Activated CD4-positive, alpha-beta T cell treated with anti-CD3 and anti-CD28 coated beads, Interleukin-2, Interleukin-6, amounts not matched to agents 100 ng/mL and 50 ng/mL, durations not matched to agents 16 hours and 8 hours (primary cell): ENCODE data around the gene TBRG1.
"Not testable (repeated sequence)": the region's sequence is repeated elsewhere in the genome, so short reads cannot be mapped to it uniquely, and the experiment has no call there.

Experiments
- DNase-seq: peaks from one replicate; pipeline ENCODE4 v3.0.0-alpha.2; 2020

The TBRG1 gene, protein sequence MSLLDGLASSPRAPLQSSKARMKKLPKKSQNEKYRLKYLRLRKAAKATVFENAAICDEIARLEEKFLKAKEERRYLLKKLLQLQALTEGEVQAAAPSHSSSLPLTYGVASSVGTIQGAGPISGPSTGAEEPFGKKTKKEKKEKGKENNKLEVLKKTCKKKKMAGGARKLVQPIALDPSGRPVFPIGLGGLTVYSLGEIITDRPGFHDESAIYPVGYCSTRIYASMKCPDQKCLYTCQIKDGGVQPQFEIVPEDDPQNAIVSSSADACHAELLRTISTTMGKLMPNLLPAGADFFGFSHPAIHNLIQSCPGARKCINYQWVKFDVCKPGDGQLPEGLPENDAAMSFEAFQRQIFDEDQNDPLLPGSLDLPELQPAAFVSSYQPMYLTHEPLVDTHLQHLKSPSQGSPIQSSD

DNA sequence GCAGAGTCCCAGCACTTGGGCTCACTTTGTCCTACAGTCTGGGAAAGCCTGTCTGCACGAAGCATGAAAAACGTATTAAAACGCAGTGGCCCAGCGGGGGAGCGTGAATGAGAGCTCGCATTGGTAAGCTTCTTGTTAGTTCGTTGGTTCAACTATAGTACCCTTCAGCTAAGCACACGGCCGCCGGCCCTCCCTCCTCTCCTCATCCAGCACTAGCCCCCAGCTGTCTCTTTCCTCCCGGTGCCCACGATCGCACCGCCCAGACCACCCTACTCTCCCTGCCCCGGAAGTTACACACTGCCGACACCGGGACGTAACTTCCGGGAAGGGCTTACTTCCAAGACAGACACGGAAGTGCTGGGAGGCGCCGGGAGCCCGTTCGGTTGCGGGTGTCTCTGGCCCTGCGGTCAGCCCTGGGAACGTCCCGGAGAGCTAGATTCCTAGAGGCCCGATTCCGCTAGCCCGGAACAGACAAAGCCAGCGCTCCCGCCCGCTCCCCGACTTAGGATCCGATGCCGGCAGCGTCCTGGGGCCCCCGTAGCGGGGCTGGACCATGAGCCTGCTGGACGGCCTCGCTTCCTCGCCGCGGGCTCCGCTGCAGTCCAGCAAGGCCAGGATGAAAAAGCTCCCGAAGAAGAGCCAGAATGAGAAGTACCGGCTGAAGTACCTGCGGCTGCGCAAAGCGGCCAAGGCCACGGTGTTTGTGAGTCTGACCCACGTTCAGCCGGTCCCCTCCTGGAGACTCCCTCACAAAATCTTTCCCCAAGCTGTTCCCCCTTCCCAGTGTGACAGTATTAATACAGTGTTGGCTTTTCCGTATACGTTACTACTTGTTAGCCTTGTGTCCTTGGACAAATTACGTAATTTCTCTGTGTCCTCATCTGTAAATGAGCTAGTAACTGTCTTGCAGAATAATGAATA, at the start of gene TBRG1:
TSS of gene TBRG1 (plus strand) at position 334 of the 921 bp plus-strand sequence. CDS start at position 554, 220 bp downstream.
- peak; percentile 89 for DNase-seq

DNA sequence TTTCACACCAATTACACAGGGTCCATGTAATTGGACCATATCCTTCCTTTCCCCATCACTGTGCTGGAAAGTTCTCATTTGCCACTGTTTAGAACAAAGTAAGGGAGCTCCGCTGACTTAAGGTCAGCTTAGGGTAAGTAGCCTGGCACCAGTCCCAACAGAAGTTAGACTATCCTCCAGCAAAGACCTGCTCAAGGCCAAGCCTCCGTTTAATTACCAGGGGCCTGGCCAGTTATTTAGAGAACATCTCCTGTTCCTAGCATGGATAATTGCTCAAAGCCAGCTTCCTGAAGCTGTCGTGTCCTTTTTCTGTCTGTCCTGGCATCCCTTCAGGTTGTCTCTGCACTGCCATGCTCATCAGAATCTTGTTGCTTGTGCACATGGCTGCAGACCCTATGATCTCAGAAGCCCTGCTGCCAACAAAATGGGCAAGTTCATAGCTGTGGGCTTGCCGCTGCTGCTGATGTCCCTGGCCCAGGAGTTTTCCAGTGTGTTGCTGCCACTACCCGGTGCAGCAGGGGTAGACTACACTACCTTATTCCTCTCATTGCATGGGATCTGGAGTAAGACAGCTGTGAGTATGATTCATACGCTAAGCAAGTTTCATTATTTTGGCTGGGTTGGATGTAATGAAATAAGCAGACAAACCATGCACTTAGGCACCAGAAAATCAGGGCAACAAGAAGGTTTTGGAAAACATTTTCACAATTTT, 44.8 kb upstream of the TBRG1 start:
- DNase-seq: no peak

DNA sequence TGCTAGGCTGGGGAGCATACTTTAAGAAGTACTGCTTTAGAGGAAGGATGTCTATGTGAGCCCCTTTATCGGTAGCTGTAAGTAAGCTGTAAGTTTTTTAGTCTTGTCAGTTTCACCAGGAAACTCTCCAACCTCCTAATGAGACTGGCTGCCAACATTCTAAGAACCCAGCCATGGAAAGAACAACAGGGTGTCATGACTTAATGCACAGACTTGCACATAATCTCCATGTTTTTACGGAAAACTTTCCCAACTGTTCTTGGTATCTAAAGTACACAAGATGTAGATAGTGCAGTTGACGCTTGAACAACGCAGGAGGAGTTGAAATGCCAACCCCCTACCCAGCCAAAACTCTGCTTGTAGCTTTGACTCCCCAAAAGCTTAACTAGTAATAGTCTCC, 43.9 kb upstream of the TBRG1 start:
- DNase-seq: no peak

DNA sequence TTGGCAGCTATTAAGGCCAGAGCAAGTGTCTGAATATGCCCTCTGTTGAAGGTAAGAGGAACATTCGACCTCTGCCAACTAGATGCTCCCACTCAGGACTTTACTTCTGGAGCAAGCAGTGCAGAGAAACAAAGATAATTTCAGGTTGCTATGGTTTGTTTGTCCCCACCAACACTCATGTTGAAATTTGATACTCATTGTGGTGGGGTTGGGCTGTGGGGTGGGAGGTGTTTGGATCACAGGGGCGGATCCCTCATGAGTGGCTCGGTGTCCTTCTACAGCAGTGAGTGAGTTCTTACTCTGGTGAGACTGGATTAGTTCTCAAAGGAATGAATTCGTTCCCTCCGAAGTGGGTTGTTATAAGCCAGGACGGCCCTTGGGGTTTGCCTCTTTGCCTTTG, 40.8 kb upstream of the TBRG1 start:
- DNase-seq: no peak

DNA sequence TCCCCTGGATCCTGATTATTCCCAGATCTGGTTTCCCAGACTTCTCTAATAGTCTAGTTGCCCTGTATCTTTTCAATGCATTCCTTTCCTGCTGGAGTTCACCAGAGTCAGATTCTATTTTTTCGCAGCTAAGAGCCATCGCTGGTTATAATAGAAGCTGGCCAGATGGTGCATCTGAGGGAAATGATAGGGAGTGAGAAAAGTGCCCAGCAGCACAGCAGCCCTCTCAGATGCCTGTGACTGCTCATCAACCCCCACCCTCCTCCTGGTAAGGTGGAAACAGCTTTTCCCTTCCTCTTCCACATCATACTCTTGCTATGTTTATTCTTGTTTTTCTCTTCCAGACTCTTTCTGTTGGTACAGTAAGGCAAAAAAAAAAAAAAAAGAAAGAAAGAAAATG, 40.1 kb upstream of the TBRG1 start:
- DNase-seq: no peak

DNA sequence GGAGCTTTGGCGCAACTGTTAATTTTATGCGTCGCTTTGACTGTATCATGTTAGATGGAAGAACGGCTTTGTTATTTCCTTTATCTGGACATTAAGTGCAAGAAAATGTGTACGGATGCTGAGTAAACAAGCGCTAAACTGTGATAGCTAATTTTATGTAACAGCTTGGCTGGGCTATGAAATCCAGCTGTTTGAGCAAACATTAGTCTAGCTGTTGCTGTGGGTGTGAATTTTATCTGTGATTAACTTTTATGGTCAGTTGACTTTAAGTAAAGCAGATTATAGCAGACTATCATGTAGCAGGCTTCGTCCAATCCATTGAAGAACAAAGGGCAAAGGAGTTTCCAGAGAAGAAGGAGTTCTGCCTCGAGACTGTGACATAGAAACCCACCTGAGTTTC, 38.9 kb upstream of the TBRG1 start:
- DNase-seq: no peak

DNA sequence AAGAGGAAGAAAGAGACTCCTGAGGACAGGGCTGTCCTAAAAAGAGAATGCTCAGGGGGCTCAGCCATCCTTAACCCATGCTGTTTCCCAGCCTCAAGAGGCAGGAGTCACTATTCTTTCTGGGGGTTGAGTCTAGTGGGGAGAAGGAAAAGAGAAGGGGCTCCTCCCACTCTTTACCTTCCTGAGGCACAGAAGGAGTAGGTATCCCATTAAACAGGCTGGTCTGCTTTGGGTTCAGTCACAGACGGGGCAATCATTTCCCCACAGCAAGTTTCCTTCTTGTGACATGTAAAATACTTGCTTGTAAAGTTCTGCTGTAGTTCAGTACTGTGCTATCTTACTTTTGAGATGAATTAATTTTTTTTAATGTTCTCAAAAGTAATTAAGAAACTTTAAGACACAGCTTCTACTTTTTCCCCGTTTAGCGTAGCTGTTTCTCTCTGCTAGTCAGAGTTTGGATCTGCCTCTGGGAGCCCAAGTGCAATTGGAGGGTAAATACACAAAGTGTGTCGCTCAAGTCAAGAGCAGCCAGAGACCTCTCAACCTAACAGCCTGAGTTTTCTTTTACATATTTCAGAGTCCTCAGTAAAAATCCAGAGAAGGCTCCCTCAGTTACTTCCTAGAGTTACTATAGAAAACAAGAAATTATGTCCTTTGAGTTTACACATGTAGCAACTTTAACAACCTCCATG, 37.8 kb upstream of the TBRG1 start:
- no peak for DNase-seq

DNA sequence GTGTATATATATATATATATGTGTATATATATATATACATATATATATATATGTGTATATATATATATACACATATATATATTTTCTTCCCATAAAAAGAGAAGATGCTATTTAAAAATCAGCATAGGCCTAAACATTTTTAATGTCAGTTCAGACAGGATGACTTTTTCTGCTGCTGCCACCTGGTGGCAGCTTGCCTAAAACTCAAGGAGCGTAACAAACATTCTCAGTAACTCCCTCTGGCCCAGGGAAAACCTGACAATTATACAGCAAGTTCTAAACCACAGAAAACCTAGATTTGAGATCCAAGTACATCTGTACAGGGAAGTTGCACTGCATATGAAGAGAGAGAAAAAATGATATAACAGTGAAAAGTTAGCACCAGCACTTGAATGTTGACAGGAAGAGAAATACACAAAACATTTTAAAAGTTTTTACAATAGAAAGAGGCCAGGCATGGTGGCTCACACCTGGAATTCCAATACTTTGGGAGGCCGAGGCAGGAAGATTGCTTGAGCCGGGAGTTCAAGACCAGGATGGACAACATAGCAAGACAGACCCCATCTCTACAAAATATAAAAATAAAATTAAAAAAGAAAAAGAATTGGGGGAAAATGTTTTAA, 36.3 kb upstream of the TBRG1 start:
- peak; percentile 58 for DNase-seq

DNA sequence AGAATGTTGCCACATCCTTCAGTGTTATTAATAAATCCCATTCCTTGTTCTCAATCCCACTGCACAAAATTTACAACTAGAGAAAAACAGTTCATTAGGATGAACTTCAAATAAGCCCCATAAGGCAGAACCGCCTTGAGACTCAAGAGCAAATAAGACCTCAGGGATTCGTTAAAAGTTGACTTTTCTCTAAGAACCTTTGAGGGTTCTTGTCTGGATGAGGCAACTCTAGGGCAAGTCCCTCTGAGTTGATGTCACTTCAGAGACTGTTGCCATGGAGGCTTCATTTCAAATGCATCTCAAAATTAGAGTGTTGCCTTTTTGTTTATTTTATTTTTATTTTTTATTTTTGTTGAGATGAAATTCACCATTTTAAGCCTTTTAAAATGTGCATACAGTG, 31.2 kb upstream of the TBRG1 start:
- DNase-seq: no peak

DNA sequence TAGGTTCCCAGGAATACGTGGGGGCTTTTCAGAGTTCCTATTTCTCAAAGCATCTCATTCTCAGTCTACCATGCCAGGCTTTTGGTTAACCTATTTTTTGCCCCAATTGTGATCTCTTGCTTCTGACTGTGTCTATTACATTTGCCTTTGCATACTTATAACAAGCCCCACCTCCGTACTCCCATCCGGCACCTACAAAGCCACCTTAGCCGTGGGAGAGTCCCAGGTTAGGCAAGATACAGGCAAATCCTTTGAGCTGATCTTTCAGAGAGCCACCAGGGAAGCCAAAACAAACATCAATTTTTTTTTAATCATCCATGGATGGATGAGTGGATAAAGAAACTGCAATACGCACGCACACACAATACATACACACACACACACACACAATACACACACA, 30.0 kb upstream of the TBRG1 start:
- DNase-seq: no peak

DNA sequence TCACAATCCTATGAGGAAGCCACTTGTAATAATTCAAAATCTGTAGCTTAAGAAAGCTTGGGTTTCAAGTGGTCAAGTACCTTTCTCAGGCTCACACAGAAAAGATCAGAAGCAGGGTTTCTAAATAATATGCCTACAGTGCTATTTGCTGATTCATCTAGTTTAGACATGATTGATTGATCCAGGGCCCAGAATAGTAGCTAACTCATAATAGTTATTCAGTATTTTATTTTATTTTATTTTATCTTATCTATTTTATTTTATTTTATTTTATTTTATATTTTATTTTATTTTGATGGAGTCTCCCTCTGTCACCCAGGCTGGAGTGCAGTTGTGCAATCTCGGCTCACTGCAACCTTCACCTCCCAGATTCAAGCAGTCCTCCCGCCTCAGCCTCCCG, 27.4 kb upstream of the TBRG1 start:
- no peak for DNase-seq

DNA sequence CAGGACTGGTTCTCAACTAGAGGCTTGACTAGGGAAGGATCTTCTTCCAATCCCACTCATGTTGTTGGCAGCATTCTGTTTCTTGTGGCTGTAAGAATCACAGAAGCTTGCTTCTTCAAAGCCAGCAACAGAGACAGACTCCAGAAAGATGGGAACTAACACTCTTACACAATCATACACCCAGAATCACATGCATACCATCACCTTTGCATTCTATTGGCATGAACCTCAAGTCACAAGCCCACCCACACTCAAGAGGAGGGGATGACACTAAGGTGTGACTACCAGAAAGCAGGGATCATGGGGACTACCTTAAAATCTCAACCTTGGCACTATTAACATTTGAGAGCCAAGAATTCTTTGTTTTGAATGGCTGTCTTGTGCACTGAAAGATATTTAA, 25.0 kb upstream of the TBRG1 start:
- DNase-seq: no peak

DNA sequence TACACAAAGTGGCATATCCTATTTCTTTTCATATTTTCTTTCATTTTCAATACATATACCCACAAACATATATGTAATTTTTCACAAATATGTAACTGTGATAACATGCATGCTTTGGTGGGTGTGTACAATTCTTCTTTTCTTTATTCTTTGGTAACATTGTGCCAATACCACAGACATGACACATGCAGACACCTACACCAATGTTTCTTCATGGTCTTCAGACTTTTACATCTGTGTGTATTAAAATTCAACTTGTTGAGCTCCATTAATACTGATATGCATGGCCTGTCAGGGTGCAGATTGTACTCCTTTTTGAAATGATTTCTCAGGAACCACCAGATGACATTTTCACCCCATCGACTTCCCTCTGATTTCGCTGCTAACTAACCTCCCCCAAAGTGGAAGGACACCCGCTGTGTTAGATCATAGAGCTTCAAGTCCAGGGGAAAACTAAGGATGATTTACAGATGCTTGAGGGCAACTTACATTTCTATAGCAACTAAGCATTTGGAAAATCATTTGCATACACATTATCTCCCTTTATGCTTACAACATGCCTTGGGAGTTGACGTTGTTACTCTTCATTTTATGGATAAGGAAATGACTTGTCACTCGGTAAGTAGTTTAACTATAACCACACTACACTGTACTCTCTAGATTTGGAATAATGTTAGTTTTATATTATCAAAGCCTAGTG, 21.9 kb upstream of the TBRG1 start:
- DNase-seq: no peak

DNA sequence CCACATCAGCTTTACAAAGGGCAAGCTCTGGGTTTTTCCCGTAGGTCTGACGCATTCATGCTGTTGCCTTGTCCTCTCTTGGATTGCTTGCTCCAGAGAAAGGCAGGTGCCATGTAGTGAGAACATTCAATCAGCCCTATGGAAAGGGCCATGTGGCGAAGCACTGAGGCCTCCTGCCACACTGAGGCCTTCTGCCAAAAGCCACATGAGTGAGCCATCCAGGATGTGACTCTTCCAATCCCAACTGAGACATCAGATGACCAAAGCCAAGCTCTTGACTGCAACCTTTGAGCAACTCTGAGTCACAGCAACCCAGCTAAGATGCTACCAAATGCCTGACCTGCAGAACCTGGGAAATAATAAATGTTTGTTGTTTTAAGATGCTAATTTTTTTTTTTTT, 20.5 kb upstream of the TBRG1 start:
- DNase-seq: no peak

DNA sequence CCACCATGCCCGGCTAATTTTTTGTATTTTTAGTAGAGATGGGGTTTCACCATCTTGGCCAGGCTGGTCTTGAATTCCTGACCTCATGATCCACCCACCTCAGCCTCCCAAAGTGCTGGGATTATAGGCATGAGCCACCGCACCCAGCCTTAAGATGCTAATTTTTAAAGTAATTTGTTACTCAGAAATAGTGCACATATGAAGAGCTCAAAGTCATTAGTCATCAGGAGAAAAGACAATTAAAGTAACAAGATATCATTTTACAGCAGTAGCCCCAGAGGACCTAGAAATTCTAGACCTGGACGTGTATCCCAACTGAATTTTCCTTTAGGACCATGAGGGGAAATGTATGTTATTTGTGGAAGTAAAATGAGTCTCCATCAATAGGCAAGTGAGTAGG, 19.9 kb upstream of the TBRG1 start:
- not testable (repeated sequence) for DNase-seq

DNA sequence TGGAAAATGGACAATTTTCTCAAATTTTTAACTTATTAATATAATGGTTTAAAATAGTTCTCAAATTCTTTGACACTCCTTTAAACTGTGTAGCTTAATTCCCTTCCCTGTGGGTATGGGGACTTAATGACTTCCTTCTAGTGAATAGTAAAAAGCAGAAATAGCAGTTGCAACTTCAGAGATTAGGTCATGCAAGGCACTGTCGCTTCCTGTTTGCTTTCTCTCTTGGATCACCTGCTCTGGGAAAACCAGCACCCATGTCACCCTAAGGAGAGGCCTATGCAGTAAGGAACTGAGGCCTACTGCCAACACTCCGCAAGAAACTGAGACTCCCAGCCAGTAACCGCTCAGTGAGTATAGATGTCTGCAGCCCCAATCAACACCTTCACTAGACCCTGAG, 16.9 kb upstream of the TBRG1 start:
- no peak for DNase-seq

DNA sequence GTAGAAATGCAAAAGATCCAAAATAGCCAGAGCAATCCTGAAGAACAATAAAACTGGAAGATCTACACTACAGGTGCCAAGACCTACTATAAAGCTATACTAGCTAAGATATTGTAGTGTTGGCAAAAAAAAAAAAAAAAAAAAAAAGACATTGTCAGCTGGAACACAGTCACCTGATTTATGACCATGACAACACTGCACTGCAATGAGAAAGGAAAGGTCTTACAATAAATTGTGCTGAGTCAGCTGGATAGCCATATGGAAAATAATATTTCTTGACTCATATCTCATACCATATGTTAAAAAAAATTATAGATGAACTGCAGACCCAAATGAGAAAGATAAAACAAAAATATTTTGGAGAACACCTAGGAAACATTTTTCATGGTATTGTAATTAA, 14.5 kb upstream of the TBRG1 start:
- no peak for DNase-seq

DNA sequence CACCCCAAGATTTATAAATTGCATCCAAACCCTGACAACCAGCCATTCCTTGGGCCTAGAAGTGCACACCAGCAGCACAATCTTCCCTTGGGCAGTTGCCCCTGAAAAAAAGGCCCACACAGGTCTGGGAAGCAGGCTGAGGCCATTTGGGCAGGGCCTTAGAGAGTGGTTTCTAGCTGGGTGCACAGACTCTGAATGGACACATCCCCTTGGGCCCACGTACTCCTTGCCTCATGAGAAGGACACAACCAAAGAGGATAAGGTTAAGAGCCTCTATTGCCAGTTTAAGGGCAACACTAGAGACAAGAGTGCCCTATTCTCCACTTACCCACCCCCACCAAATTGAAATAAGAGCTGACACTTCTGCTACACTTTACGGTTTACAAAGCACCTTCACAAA, 12.4 kb upstream of the TBRG1 start:
- DNase-seq: no peak

DNA sequence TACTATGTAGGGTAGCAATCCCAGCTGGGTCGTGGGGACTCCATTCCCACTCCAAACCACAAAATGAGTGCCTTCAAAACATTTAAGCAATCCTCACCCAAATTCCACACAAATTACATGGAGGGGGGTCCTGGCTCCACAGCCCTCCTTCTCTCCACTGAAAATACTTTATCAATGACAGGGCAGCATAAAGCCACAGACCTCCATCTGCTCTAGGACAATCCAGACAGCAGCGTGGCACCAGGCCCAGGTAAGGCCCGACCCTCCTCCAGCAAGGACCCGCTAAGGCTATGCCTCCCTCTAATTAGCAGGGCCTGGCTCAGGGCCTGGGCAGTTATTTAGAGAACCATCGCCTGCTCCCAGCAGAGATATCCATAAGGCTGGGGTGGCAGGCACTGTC, 11.6 kb upstream of the TBRG1 start, which contains the start of gene PANX3:
TSS of gene PANX3 (plus strand) at position 365 of the 400 bp plus-strand sequence. CDS start 129 bp downstream, outside the sequence.
- DNase-seq: no peak

DNA sequence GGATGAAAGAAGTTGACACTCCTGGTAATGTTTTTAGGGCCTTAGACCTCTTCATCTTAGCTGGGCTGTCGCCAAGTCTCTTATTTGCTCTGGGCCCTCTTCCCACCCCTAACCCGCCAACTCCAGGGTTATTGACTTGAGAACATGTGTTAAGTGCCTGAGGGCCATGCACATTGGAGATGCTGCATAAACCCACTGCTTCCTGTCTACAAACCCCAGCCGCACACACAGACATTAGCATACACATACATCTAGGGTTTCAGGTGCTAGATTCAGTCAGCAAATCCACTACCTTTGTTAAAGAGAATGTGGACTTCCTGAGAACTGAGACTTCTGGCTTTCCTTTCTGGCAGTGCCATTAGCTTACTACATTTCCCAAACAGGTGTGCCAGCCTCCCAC, 10.6 kb upstream of the TBRG1 start:
- peak; percentile 34 for DNase-seq

DNA sequence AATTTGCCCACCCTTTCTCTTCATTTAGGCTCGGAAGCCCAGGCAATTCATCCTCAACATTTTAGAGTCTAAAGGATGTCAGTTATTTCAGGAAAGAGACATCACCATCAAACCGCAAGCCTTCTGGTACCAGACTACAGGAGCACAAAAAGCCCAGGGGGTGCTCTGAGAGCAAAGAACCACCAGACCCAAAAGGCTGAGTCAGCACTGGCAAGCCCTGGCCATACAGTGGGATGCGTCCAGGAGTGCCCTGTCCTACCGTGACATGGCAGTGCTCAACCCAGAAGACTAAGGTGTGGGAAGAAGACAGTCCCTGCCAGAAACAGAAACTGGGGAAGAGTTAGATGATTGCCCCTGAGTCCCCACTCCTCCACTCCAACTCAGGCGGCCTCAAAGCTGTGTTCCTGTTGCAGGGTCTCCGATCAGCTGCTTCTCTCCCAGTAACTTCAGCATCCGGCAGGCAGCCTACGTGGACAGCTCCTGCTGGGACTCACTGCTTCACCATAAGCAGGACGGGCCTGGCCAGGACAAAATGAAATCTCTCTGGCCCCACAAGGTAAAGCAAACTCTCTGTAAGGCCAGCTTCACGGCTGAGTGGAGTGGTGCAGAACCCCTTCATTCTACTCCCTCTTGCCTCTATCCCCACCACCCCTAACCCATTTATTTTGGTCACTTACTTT, 10.0 kb upstream of the TBRG1 start:
- no peak for DNase-seq
